NCI-H1694 treated with DMSO at 0.1 percent for 48 hours (cell line): ENCODE results near the gene GARRE1.
"Not testable (repeated sequence)": the region's sequence is repeated elsewhere in the genome, so short reads cannot be mapped to it uniquely, and the experiment has no call there.

Source experiments
- DNase-seq: peaks from one replicate; lab custom pipeline; 2025; lab: John Stamatoyannopoulos, UW

Gene GARRE1

DNA sequence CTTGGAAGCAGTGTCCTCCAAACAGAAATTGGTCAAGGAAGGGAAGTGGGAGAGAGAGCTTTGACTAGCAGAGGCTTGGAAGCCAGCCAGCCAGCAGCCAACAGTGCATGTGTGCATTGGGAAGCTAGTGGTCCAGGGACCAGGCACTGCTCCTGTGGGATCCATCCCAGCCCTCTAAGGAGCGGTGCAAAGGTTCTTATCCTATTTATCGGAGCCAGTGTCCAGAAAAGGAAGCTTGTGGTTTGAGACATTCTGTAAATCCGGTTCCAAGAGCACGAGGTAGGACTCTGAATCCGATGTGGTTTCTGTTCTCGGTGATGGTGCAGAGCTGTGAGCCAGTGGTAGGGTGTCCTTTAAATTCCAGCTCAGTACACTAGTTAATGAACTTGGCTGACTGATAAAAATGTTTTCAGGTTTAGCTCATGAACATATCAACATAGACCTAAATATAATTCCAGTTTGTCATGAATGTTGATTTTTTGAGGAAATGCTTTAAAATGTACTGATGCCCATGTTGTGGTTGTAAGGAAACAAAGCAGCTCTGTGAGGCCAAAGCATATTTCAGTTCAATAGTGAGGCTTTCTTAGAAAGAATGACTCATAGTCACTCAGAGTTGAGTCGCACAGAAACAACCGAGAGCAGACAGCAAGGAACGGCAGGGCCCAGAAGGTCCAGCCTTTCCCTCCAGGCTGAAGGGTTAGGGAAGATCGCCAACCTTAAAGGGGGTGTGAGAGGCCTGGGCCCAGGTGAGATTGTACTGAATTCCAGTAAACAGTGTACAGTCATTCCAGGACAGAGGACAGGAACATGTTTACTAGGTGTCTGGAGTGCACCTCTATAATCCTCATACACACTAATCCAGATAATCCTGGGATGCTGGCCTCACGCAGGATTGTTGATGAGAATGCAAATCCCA, 21.5 kb upstream of the GARRE1 start:
- no peak for DNase-seq

- DNase-seq, result no peak
Measured at GRCh38 chr19:34235425-34235940, 18.9 kb upstream of the GARRE1 start.

DNA sequence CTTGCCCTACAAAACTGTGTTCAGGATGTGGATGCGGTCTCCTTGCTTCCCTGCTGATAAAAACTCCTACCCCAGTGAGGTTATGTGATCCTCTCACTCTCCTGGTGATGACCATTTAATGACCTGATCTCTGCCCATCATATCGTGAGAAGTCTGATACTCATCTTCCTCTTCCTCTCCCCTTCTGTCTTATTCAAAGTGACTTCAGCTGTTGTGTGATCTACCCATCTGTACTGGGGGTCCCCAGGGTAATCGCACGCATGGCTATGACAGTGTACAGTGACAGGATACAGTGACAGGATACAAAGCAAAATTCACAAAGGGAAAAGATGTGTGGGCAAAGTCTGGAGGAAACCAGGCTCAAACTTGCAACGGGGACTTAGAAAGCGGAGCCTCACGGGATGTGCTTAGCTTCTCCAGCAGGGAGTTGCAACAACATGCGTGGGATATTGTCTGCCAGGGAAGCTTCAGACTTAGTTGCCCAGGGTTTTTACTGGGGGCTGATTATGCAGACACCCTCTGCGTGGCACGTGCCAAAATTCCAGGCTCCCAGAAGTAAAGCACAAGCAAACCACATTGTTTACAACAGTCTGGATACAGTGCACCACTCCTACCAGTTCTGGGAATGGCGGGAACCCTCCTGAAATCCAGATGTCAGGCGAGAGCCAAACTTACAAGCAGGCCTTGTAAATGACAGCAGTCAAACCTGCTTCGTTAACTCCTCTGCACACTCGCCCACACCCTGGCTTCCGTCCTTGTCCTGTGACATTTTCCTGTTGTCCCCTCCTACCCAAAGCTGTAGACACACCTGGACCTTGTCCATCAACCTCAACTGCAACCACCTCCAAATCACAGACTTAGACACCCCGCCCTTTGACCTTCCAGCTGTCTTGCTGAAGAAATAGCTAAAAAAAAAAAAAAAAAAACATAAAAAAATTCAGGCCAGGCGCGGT, 18.0 kb upstream of the GARRE1 start:
- no peak for DNase-seq

GRCh38 chr19:34237283-34237682, 17.1 kb upstream of the GARRE1 start:
- no peak for DNase-seq

GRCh38 chr19:34237939-34238338, 16.4 kb upstream of the GARRE1 start:
- no peak for DNase-seq

- DNase-seq, result no peak
Measured at GRCh38 chr19:34241513-34242337, 12.6 kb upstream of the GARRE1 start.

DNA sequence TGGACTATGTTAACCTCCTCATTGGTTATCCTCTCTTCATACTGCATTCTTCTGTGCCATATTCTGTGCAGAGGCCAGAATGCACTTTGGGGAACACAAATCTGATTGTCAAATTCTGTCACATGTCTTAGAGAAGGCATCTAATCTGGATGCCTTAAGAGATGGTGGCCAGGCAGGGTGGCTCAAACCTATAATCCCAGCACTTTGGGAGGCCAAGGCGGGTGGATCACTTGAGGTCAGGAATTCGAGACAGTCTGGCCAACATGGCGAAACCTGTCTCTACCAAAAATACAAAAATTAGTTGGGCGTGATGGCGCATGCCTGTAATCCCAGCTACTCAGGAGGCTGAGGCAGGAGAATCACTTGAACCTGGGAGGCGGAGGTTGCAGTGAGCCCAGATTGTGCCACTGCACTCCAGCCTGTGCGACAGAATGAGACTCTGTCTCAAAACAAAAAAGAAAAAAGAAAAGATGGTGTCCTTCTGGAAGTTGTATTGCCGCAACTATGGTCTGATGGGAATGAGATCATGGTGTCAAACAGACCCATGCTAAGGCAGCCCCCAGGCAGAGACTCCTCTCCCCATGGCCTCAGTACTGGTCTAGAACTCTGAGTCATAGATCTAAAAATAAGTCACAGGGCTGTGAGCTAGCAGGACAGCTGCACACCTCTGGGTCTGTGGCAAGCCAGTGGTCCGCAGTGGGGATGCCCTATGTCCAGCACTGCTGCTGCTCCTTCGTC, 11.0 kb upstream of the GARRE1 start:
- not testable (repeated sequence) for DNase-seq

DNA sequence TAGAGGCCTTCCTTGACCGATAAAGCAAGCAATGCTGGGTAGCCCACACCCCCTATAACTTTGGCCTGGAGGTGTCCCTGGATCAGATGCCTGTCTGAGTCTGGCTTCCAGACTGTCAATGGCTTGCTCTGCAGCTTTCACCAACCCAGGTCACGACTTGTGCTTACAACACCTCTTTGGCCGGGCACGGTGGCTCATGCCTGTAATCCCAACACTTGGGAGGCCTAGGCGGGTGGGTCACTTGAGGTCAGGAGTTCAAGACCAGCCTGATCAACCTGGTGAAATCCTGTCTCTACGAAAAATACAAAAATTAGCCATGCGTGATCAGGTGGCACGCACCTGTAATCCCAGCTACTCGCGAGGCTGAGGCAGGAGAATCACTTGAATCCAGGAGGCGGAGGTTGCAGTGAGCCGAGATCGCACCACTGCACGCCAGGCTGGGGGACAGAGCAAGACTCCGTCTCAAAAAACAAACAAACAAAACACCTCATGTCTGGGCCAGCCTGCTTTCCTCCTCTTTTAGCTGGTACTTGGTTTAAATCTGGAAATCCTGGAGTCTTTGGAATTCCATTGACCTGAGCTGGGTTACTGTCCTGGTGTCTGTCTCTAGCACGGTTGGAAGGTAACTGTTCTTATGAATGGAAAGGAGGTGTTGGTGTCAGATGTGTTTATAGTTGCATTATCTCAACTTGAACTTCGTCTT, 10.3 kb upstream of the GARRE1 start:
- no peak for DNase-seq

DNA sequence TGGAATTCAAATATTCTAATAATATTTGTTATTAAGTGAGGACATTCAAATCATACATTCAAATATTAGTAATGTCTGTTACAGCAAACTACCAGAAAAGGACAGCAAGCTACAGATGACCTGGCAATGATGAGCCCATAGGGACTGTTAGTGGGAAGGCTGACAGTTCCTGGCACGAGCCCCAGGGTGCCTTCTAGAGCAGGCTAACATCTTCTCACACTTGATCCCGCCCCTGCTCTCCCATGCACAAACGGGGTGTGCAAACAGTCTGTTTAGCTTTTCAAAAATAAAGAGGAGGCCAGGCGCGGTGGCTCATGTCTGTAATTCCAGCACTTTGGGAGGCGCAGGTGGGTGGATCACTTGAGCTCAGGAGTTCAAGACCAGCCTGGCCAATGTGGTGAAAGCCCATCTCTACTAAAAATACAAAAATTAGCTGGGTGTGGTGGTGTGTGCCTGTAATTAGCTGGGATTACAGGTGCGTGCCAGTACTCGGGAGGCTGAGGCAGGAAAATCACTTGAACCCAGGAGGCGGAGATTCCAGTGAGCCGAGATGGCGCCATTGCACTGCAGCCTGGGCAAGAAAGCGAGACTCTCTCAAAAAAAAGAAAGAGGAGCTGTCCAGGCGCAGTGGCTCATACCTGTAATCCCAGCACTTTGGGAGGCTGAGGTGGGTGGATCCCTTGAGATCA, 9.6 kb upstream of the GARRE1 start:
- no peak for DNase-seq

- no peak for DNase-seq
Measured at GRCh38 chr19:34246340-34246739, 8.0 kb upstream of the GARRE1 start.

DNA sequence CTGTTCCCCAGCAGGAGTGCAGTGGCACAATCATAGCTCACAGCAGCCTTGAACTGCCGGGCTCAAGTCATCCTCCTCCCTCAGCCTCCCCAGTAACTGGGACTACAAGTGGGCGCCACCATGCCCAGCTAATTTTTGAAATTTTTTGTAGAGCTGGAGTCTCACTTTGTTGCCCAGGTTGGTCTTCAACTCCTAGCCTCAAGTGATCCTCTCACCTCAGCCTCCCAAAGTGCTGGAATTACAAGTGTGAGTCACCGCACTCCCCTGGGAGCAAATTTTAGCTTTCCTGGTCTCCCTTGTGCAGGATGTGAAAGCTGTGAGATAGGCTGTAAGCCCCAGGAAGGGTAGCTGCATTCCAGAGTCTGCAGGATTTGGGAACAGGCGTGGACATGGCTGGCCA, 5.4 kb upstream of the GARRE1 start:
- DNase-seq, result no peak

- not testable (repeated sequence) for DNase-seq
Measured at GRCh38 chr19:34253167-34253566, 1.2 kb upstream of the GARRE1 start.

- not testable (repeated sequence) for DNase-seq
Measured at GRCh38 chr19:34253681-34254045, 691 bp upstream of the GARRE1 start.

- DNase-seq, result no peak
Measured at GRCh38 chr19:34254698-34255432, 511 bp downstream of the GARRE1 start.

GRCh38 chr19:34255546-34255945, 1.2 kb downstream of the GARRE1 start:
- DNase-seq, result no peak

DNA sequence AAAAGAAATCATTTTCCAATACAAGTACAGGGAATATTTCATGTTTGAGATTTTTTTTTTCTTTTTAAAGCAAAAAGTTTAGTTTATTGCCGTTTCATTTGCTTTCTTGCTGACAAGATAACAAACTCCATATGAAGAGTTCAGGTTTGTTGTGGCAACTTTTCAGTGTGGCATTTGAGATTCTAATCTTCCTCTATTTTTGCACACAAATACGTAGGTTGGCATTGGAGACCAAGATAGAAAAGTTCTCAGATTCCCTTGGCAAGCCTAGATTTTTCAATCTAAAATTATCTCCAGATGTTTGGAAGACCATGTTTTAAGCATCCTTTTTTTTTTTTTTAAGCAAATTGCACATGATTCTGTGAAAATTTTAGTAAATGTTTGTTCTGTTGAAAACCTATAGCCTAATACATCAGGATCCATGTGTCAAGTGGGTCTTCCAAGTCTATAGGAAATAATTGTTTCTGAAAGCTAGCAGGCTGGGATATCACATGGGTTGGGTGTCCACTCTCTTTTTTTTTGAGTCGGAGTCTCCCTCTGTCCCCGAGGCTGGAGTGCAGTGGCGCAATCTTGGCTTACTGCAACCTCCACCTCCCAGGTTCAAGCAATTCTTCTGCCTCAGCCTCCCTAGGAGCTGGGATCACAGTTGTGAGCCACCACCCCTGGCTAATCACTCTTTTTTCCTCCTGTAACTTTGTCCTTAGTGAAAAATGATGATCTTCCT, 2.6 kb downstream of the GARRE1 start:
- no peak for DNase-seq

- no peak for DNase-seq
Measured at GRCh38 chr19:34257559-34257924, 3.2 kb downstream of the GARRE1 start.

- no peak for DNase-seq
Measured at GRCh38 chr19:34259367-34260095, 5.2 kb downstream of the GARRE1 start.
